Neuronal stem cell (in vitro differentiated cells): ENCODE results near the gene PLEKHO1.
"Not testable (repeated sequence)": the region's sequence is repeated elsewhere in the genome, so short reads cannot be mapped to it uniquely, and the experiment has no call there.

Experiments
- DNase-seq: peaks from one replicate; pipeline ENCODE4 v3.0.0-alpha.2; 2013; ENCODE audit warnings: low spot score
- H2AFZ ChIP-seq: one replicate; pipeline ENCODE4 v1.6.1; 2013; ENCODE audit warnings: mild to moderate bottlenecking, low read length, inconsistent platforms
- H2AK5ac ChIP-seq: 2 replicates; pipeline ENCODE4 v1.6.1; 2013; ENCODE audit warnings: low read depth, mild to moderate bottlenecking, inconsistent platforms, low read length, moderate library complexity, mixed read lengths
- H2BK120ac ChIP-seq: 2 replicates; pipeline ENCODE4 v1.6.1; 2013; ENCODE audit warnings: low read depth, mild to moderate bottlenecking, inconsistent platforms, low read length, moderate library complexity, mixed read lengths
- H2BK12ac ChIP-seq: one replicate; pipeline ENCODE4 v1.6.1; 2013; ENCODE audit warnings: low read length, inconsistent platforms
- H2BK15ac ChIP-seq: 2 replicates; pipeline ENCODE4 v1.6.1; 2013; ENCODE audit warnings: mild to moderate bottlenecking, low read length, inconsistent platforms, mixed read lengths
- H2BK5ac ChIP-seq: one replicate; pipeline ENCODE4 v1.6.1; 2013; ENCODE audit warnings: inconsistent platforms, mild to moderate bottlenecking, low read length, moderate library complexity
- H3K14ac ChIP-seq: one replicate; pipeline ENCODE4 v1.6.1; 2013; ENCODE audit warnings: low read length, inconsistent platforms
- H3K18ac ChIP-seq: 2 replicates; pipeline ENCODE4 v1.6.1; 2013; ENCODE audit warnings: low read length, inconsistent platforms
- H3K23ac ChIP-seq: 2 replicates; pipeline ENCODE4 v1.6.1; 2013; ENCODE audit warnings: low read depth, mild to moderate bottlenecking, mixed read lengths, low read length, inconsistent platforms; ENCODE audit not compliant: poor library complexity
- H3K27ac ChIP-seq: replicated peaks from 3 replicates; pipeline ENCODE4 v1.5.1; 2013; ENCODE audit warnings: low read length, inconsistent platforms
- H3K27me3 ChIP-seq, 3 experiments: 2 replicates each; pipeline ENCODE4 v1.6.1; 2013; ENCODE audit warnings: low read length in 3 of 3, mild to moderate bottlenecking in 2 of 3, inconsistent platforms in 1 of 3, low read depth in 1 of 3, mixed read lengths in 1 of 3, moderate library complexity in 1 of 3; ENCODE audit not compliant: control insufficient read depth in 3 of 3, insufficient read depth in 3 of 3
- H3K36me3 ChIP-seq, 2 donors: replicated peaks in 1 of 2; 2 replicates each; pipeline ENCODE4 v1.6.1; 2013; ENCODE audit warnings: low read length in 2 of 2; ENCODE audit not compliant: control insufficient read depth in 2 of 2, insufficient read depth in 2 of 2
- H3K4ac ChIP-seq: 2 replicates; pipeline ENCODE4 v1.6.1; 2013; ENCODE audit warnings: inconsistent platforms, mild to moderate bottlenecking, low read length, moderate library complexity
- H3K4me1 ChIP-seq, 2 donors: 1 replicate in 1 of 2; 2 replicates in 1 of 2; pipeline ENCODE4 v1.6.1; 2013; ENCODE audit warnings: low read length in 2 of 2, low read depth in 1 of 2; ENCODE audit not compliant: control insufficient read depth in 2 of 2, insufficient read depth in 1 of 2
- H3K4me2 ChIP-seq: one replicate; pipeline ENCODE4 v1.6.1; 2013; ENCODE audit warnings: mild to moderate bottlenecking, low read length, inconsistent platforms; ENCODE audit not compliant: insufficient read depth, poor library complexity, severe bottlenecking
- H3K4me3 ChIP-seq, 2 donors: 2 replicates each; pipeline ENCODE4 v1.5.1; 2013; ENCODE audit warnings: low read length in 2 of 2, mild to moderate bottlenecking in 2 of 2, inconsistent platforms in 1 of 2, moderate library complexity in 1 of 2
- H3K79me1 ChIP-seq: one replicate; pipeline ENCODE4 v1.6.1; 2013; ENCODE audit warnings: low read depth, mild to moderate bottlenecking, inconsistent platforms, low read length, moderate library complexity
- H3K9ac ChIP-seq: one replicate; pipeline ENCODE4 v1.6.1; 2013; ENCODE audit warnings: mild to moderate bottlenecking, low read depth, low read length, inconsistent platforms; ENCODE audit not compliant: poor library complexity
- H3K9me3 ChIP-seq, 2 donors: replicated peaks in 1 of 2; 2 replicates each; pipeline versions ENCODE3 to v1.6.1; 2013; ENCODE audit warnings: low read length in 2 of 2, mild to moderate bottlenecking in 2 of 2, inconsistent platforms in 1 of 2, low read depth in 1 of 2, mixed read lengths in 1 of 2, moderate library complexity in 1 of 2; ENCODE audit not compliant: control insufficient read depth in 2 of 2, insufficient read depth in 1 of 2
- H4K8ac ChIP-seq: one replicate; pipeline ENCODE4 v1.6.1; 2013; ENCODE audit warnings: low read depth, mild to moderate bottlenecking, inconsistent platforms, low read length, moderate library complexity
- H4K91ac ChIP-seq: one replicate; pipeline ENCODE4 v1.6.1; 2013; ENCODE audit warnings: low read length, low read depth, mild to moderate bottlenecking, inconsistent platforms; ENCODE audit not compliant: poor library complexity
- WGBS, 2 donors: extraction: QIAGEN DNeasy Blood & Tissue Kit; methylation state at CpG; one replicate each; pipeline ENCODE4 v1.1.7; 2013; ENCODE audit warnings: missing lambda C conversion rate in 2 of 2, mixed read lengths in 1 of 2; ENCODE audit not compliant: insufficient read length in 2 of 2, insufficient replicate concordance in 1 of 2; ENCODE audit errors: extremely low coverage in 2 of 2; 5-methylcytosine and 5-hydroxymethylcytosine counted together

Gene PLEKHO1

GRCh38 chr1:150141452-150141851 is 8.3 kb upstream of the PLEKHO1 start:
- Histone ChIP-seq H3K27me3 (no peaks in the 10 kb centered on the region), H3K14ac (no peak overlapping the region), H3K79me1 (no peaks in the 10 kb centered on the region), H2AFZ (no peak overlapping the region), H3K9me3 (no peaks in the 10 kb centered on the region), H4K8ac (no peak overlapping the region), H3K23ac (no peak overlapping the region), H3K9ac (no peak overlapping the region), H3K36me3 (peaks cover 2 to 18% of the 10 kb centered on the region in 2 donors), H3K27ac (no peak overlapping the region), H2BK15ac (no peak overlapping the region), H2AK5ac (no peak overlapping the region), H3K4ac (no peak overlapping the region), H2BK12ac (no peak overlapping the region), H2BK120ac (no peak overlapping the region), H2BK5ac (no peak overlapping the region), H3K18ac (no peak overlapping the region), H3K4me3 (no peak overlapping the region), H3K4me1 (no peaks in the 10 kb centered on the region), H3K4me2 (no peak overlapping the region), H4K91ac (no peak overlapping the region)
- DNase-seq, result no peak

DNA sequence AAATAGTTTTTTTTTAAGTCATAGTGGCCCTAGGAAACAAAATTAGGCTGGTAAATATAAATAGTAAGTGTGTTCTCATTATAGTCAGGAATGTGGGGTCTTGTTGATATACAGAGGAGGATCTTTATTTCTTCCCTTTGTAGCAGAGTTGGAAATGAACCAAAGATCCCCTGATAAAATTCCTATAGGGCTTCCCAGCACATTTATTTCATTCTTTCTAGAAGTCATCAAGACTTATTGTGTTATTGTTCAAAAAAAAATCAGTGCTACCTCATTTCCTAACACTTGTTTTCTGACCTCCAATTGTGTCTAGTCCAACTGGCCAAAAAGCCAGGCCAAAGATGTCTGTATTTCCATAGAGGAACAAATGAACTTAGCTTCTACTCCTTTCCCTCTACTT is 7.6 kb upstream of the PLEKHO1 start:
- no peak overlapping the region for H3K9ac ChIP-seq
- no peak overlapping the region for H2AK5ac ChIP-seq
- no peak overlapping the region for H2BK12ac ChIP-seq
- H3K14ac ChIP-seq, result no peak overlapping the region
- no peak for DNase-seq
- H3K36me3 ChIP-seq, result peaks cover 2 to 18% of the 10 kb centered on the region in 2 donors
- no peak overlapping the region for H3K4me2 ChIP-seq
- H3K4me1 ChIP-seq, result no peaks in the 10 kb centered on the region
- H3K27ac ChIP-seq, result no peak overlapping the region
- no peak overlapping the region for H3K23ac ChIP-seq
- H4K91ac ChIP-seq, result no peak overlapping the region
- H2BK120ac ChIP-seq, result no peak overlapping the region
- no peak overlapping the region for H3K4ac ChIP-seq
- no peak overlapping the region for H3K18ac ChIP-seq
- H3K79me1 ChIP-seq, result no peaks in the 10 kb centered on the region
- no peak overlapping the region for H3K4me3 ChIP-seq
- H2BK5ac ChIP-seq, result no peak overlapping the region
- no peak overlapping the region for H2AFZ ChIP-seq
- no peak overlapping the region for H4K8ac ChIP-seq
- H2BK15ac ChIP-seq, result no peak overlapping the region
- no peaks in the 10 kb centered on the region for H3K27me3 ChIP-seq
- H3K9me3 ChIP-seq, result no peaks in the 10 kb centered on the region

- Histone ChIP-seq H2BK12ac (no peak overlapping the region), H3K9ac (no peak overlapping the region), H2BK120ac (no peak overlapping the region), H3K14ac (no peak overlapping the region), H3K4ac (no peak overlapping the region), H3K27ac (no peak overlapping the region), H3K4me1 (no peaks in the 10 kb centered on the region), H4K91ac (no peak overlapping the region), H2BK15ac (no peak overlapping the region), H3K79me1 (no peaks in the 10 kb centered on the region), H2AFZ (no peak overlapping the region), H4K8ac (no peak overlapping the region), H2AK5ac (no peak overlapping the region), H3K23ac (no peak overlapping the region), H3K4me2 (no peak overlapping the region), H3K4me3 (no peak overlapping the region), H2BK5ac (no peak overlapping the region), H3K27me3 (no peaks in the 10 kb centered on the region), H3K36me3 (peaks cover 2 to 15% of the 10 kb centered on the region in 2 donors), H3K9me3 (no peaks in the 10 kb centered on the region), H3K18ac (no peak overlapping the region)
- no peak for DNase-seq
- WGBS, 2 donors, result no CpG with 5 or more reads among the region's 5 CpGs
Measured at GRCh38 chr1:150144606-150145005, 5.1 kb upstream of the PLEKHO1 start.

- DNase-seq, H4K8ac ChIP-seq, H3K23ac ChIP-seq, H3K14ac ChIP-seq, H3K27me3 ChIP-seq, H2BK12ac ChIP-seq, H3K4me2 ChIP-seq, H3K18ac ChIP-seq, H3K4me3 ChIP-seq, H3K4me1 ChIP-seq, H3K79me1 ChIP-seq, H2BK5ac ChIP-seq, H2BK120ac ChIP-seq, H3K27ac ChIP-seq, H2AFZ ChIP-seq, H3K4ac ChIP-seq, H3K9me3 ChIP-seq, H2AK5ac ChIP-seq, H2BK15ac ChIP-seq, H3K9ac ChIP-seq, H4K91ac ChIP-seq: not testable (repeated sequence)
- WGBS, 2 donors, result no CpG with 5 or more reads among the region's 5 CpGs
- peaks cover 2 to 11% of the 10 kb centered on the region in 2 donors for H3K36me3 ChIP-seq
Measured at GRCh38 chr1:150146016-150146415, 3.7 kb upstream of the PLEKHO1 start.
